Measurements from ENCODE around the gene ZNF564. TPM values are rescaled to one million over a fixed set of nuclear protein-coding genes. Genes with fewer than 3 reads are reported as not detected.

ZNF564 gene
- total RNA-seq, 2 donors from 2014 or later, result 11.6 to 21.7 TPM

DNA sequence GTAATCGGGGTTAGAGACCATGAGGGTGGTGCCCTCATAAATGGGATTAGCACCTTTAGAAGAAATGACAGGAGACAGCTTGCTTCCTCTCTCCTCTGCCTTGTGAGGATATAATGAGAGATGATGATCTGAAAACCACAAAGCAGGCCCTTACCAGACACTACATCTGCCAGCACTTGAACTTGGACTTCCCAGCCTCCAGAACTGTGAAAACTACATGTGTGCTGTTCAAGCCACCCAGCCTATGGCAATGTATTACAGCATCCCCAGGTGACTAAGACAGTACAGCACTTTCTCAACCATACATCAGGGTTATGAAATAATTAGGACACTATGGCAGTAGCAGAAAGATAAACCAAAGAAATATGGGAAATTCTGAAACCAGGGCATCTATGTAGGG lies 7.4 kb downstream of the ZNF564 start:
- Histone ChIP-seq H3K36me3 (peaks cover 5% of the 10 kb centered on the region), H3K27me3 (replicated peaks; ENCODE audit: insufficient read depth) (no peaks in the 10 kb centered on the region), H3K27ac (no peak overlapping the region), H3K9me3 (no peaks in the 10 kb centered on the region), H3K4me3 (no peak overlapping the region), H3K4me1 (ENCODE audit: control insufficient read depth in 1 of 2, low read depth in 2 of 2) (peaks cover 0 to 12% of the 10 kb centered on the region in 2 donors)
- TF ChIP-seq, protein P1, sequence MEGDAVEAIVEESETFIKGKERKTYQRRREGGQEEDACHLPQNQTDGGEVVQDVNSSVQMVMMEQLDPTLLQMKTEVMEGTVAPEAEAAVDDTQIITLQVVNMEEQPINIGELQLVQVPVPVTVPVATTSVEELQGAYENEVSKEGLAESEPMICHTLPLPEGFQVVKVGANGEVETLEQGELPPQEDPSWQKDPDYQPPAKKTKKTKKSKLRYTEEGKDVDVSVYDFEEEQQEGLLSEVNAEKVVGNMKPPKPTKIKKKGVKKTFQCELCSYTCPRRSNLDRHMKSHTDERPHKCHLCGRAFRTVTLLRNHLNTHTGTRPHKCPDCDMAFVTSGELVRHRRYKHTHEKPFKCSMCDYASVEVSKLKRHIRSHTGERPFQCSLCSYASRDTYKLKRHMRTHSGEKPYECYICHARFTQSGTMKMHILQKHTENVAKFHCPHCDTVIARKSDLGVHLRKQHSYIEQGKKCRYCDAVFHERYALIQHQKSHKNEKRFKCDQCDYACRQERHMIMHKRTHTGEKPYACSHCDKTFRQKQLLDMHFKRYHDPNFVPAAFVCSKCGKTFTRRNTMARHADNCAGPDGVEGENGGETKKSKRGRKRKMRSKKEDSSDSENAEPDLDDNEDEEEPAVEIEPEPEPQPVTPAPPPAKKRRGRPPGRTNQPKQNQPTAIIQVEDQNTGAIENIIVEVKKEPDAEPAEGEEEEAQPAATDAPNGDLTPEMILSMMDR (IDR thresholded peaks at IDR 0.05), result no peak
- ATAC-seq (ENCODE audit: insufficient number of reproducible peaks, low FRiP score, low read depth), result no peak
- no peak for DNase-seq (ENCODE audit: low spot score)

- Histone ChIP-seq H3K36me3 (peaks cover 64% of the 10 kb centered on the region), H3K27me3 (replicated peaks; ENCODE audit: insufficient read depth) (no peaks in the 10 kb centered on the region), H3K4me3 (peak overlapping the region; percentile 21), H3K9me3 (peaks cover 99% of the 10 kb centered on the region), H3K4me1 (ENCODE audit: control insufficient read depth in 1 of 2, low read depth in 2 of 2) (no peaks in the 10 kb centered on the region), H3K27ac (no peak overlapping the region)
- DNase-seq (ENCODE audit: low spot score) (no peak), ATAC-seq (ENCODE audit: insufficient number of reproducible peaks, low FRiP score, low read depth) (no peak)
- TF ChIP-seq, protein P1 (IDR thresholded peaks at IDR 0.05), result no peak
Observed at GRCh38 chr19:12527034-12527836, 24.0 kb downstream of the ZNF564 start.

GRCh38 chr19:12526542-12526941 lies 24.7 kb downstream of the ZNF564 start:
- ATAC-seq (ENCODE audit: insufficient number of reproducible peaks, low FRiP score, low read depth) (no peak), DNase-seq (ENCODE audit: low spot score) (no peak)
- TF ChIP-seq, protein P1 (IDR thresholded peaks at IDR 0.05), result no peak
- peak overlapping the region; percentile 21 for H3K4me3 ChIP-seq
- H3K36me3 ChIP-seq, result peaks cover 64% of the 10 kb centered on the region
- no peaks in the 10 kb centered on the region for H3K4me1 ChIP-seq (ENCODE audit: control insufficient read depth in 1 of 2, low read depth in 2 of 2)
- H3K9me3 ChIP-seq, result peaks cover 100% of the 10 kb centered on the region
- H3K27me3 ChIP-seq (replicated peaks; ENCODE audit: insufficient read depth), result no peaks in the 10 kb centered on the region
- H3K27ac ChIP-seq, result no peak overlapping the region

DNA sequence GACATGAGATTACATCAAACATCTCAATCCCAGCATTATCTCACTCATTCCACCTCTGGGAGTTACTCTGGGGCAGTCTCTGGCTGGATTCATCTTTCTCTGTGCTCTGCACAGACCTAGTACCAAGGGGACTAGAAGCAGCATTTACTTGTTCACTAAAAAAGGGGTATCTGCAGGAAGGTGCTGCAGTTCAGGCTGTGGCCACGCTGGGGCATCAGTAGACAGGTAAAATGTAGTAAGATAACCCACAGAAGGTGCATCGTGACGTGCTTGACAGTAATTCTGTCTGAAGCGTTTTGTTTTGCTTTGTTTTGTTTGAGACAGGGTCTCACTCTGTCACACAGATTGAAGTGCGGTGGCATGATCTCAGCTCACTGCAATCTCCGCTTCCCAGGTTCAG lies 29.3 kb downstream of the ZNF564 start:
- DNase-seq (ENCODE audit: low spot score) (no peak), ATAC-seq (ENCODE audit: insufficient number of reproducible peaks, low FRiP score, low read depth) (no peak)
- TF ChIP-seq, protein P1 (IDR thresholded peaks at IDR 0.05), result no peak
- Histone ChIP-seq H3K36me3 (peaks cover 27% of the 10 kb centered on the region), H3K4me1 (ENCODE audit: control insufficient read depth in 1 of 2, low read depth in 2 of 2) (no peaks in the 10 kb centered on the region), H3K27ac (no peak overlapping the region), H3K4me3 (no peak overlapping the region), H3K27me3 (replicated peaks; ENCODE audit: insufficient read depth) (no peaks in the 10 kb centered on the region), H3K9me3 (peaks cover 80% of the 10 kb centered on the region)

DNA sequence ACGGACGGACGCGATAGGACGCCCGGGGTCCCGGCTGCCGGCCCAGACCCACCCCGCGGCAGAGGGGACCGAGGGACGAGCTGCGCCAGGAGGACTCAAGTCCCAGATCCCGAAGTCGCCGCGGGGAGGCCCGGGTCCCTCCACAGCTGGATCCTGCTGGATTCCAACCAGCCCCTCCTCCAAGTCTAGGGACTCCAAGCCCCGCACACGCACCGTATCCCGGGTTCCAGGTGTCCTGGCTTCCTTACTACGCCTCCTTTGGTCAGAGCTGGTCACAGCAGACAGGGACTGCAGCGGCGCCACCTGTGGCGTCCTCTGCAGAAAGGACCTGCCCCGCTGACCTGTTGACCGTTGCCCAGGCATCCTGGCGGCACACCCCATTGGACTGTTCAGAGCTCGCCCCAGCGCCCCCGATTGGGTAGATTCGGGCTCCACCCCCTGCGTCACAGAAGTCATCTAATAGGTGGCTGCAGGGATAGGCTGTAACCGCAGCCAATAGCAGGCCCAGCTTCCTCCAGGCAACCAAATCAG lies 37.7 kb downstream of the ZNF564 start:
- Histone ChIP-seq H3K27ac (no peak overlapping the region), H3K4me3 (no peak overlapping the region)
- no peak for DNase-seq (ENCODE audit: low spot score)

More for the DNA sequence above, 37.7 kb downstream of the ZNF564 start:
- Histone ChIP-seq H3K4me1 (ENCODE audit: control insufficient read depth in 1 of 2, low read depth in 2 of 2) (peaks cover 0 to 4% of the 10 kb centered on the region in 2 donors), H3K36me3 (no peaks in the 10 kb centered on the region), H3K27me3 (replicated peaks; ENCODE audit: insufficient read depth) (no peaks in the 10 kb centered on the region), H3K9me3 (peaks cover 20% of the 10 kb centered on the region)
- TF ChIP-seq, protein P1 (IDR thresholded peaks at IDR 0.05), result no peak
- no peak for ATAC-seq (ENCODE audit: insufficient number of reproducible peaks, low FRiP score, low read depth)

All from thoracic aorta (tissue), 2 donors.